ENCODE data around the gene INTS14.

The INTS14 gene

DNA sequence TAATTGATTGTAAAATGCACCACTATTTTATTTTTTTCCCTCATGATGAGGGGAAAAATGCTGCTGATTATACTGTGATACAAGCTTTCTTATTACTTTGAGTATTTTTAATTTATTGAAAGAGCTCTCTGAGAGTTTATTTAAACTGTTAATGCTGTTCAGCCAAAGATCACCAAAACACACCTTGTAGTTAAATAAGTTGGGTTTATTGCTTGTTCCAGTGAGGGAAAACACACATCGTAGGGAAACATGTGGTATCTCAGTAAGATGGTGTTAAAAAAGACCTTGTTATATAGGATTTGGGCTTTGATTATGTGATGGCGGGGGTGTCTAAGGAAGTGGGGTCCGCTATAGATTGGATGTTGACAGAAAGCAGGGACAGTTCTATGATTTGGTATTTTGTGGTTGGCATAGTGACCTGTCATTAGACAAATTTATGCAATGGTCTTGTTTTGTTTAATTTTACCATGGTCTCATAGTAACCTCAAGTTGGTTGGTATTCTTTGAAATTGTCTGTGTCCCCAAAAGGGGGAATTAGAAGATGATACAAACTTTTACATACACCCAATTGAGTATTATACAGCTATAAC lies 69.6 kb downstream of the INTS14 start:
- Histone ChIP-seq H3K27ac (no peak overlapping the region), H3K4me1 (no peaks in the 10 kb centered on the region), H3K9me3 (peaks cover 8% of the 10 kb centered on the region), H3K27me3 (no peaks in the 10 kb centered on the region), H3K4me2 (no peak overlapping the region), H3K9ac (no peak overlapping the region), H4K20me1 (peaks cover 100% of the 10 kb centered on the region), H3K36me3 (peaks cover 30% of the 10 kb centered on the region), H3K4me3 (no peak overlapping the region)
- no peak for TF ChIP-seq Cebpa-rat (IDR thresholded peaks at IDR 0.05)

- H3K27ac ChIP-seq, result no peak overlapping the region
- no peak for TF ChIP-seq Cebpa-rat (IDR thresholded peaks at IDR 0.05)
- H3K9ac ChIP-seq, result no peak overlapping the region
- no peak overlapping the region for H3K4me2 ChIP-seq
- H3K4me3 ChIP-seq, result no peak overlapping the region
- H3K36me3 ChIP-seq, result peaks cover 36% of the 10 kb centered on the region
- no peaks in the 10 kb centered on the region for H3K27me3 ChIP-seq
- H4K20me1 ChIP-seq, result peaks cover 100% of the 10 kb centered on the region
- H3K9me3 ChIP-seq, result peaks cover 8% of the 10 kb centered on the region
- H3K4me1 ChIP-seq, result no peaks in the 10 kb centered on the region
Observed at GRCh38 chr15:65540314-65540713, 70.6 kb downstream of the INTS14 start.

- TF ChIP-seq Cebpa-rat (IDR thresholded peaks at IDR 0.05), result no peak
- Histone ChIP-seq H4K20me1 (peaks cover 90% of the 10 kb centered on the region), H3K4me2 (no peak overlapping the region), H3K36me3 (peaks cover 45% of the 10 kb centered on the region), H3K27ac (no peak overlapping the region), H3K4me3 (no peak overlapping the region), H3K9ac (no peak overlapping the region), H3K27me3 (no peaks in the 10 kb centered on the region), H3K4me1 (peaks cover 28% of the 10 kb centered on the region), H3K9me3 (peaks cover 8% of the 10 kb centered on the region)
Observed at GRCh38 chr15:65535192-65535591, 75.7 kb downstream of the INTS14 start.

DNA sequence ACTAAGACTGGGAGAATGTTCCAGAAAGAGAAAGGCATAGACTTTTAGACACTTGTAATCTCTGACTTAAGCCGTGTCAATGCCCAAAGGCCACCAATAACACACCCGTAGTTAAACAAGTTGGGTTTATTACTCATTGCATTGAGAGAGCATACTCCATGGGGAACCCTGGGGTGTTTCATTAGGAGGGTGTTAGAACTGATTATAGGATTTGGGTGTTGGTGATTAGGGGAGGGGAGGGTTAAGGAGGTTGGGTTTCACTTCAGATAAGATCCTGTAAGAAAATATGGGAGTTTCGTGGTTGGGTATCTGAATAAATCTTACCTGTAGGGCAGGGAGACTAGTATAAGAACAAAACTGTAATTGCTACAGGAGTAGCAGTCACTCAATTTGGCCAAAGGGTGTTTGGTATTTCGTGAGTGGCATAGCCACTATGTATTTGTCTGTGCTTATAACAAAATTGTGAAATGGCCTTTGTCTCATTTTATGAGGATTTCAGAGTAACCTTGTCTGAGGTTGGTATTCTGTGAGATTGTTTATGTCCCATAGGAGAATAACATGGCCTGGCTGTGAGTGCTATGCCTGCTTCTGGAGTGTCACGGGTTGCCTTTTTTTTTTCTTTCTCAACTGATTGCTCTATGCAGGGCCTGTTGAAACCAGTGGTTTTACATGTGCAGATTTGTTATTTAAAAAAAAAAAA lies 77.7 kb downstream of the INTS14 start:
- Histone ChIP-seq H3K4me3 (no peak overlapping the region), H3K9ac (no peak overlapping the region), H3K27ac (no peak overlapping the region)

DNA sequence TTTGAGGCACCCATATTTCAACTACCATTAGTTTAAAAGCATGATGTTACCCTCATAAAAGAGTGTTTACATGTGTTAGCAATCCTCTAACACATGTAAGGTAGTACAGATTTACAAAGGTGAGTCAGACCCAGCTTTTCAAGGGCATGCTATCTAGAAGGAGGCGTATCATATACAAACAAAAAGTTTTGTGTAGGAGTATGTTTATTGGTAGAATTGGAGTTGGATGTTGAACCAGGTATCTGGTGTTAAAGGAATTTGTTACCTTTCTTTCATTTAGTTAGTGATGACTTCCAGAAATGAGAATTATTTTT lies 78.2 kb downstream of the INTS14 start:
- Histone ChIP-seq H4K20me1 (peaks cover 65% of the 10 kb centered on the region), H3K36me3 (peaks cover 37% of the 10 kb centered on the region), H3K9me3 (peaks cover 8% of the 10 kb centered on the region), H3K27ac (no peak overlapping the region), H3K4me3 (no peak overlapping the region), H3K4me1 (peaks cover 35% of the 10 kb centered on the region), H3K9ac (no peak overlapping the region), H3K4me2 (peak overlapping the region; percentile 90), H3K27me3 (no peaks in the 10 kb centered on the region)
- TF ChIP-seq Cebpa-rat (IDR thresholded peaks at IDR 0.05), result no peak

More for the DNA sequence above, 77.7 kb downstream of the INTS14 start:
- H4K20me1 ChIP-seq, result peaks cover 70% of the 10 kb centered on the region
- peak overlapping the region; percentile 90 for H3K4me2 ChIP-seq
- TF ChIP-seq Cebpa-rat (IDR thresholded peaks at IDR 0.05), result no peak
- H3K9me3 ChIP-seq, result peaks cover 8% of the 10 kb centered on the region
- H3K4me1 ChIP-seq, result peaks cover 35% of the 10 kb centered on the region
- H3K36me3 ChIP-seq, result peaks cover 39% of the 10 kb centered on the region
- no peaks in the 10 kb centered on the region for H3K27me3 ChIP-seq

DNA sequence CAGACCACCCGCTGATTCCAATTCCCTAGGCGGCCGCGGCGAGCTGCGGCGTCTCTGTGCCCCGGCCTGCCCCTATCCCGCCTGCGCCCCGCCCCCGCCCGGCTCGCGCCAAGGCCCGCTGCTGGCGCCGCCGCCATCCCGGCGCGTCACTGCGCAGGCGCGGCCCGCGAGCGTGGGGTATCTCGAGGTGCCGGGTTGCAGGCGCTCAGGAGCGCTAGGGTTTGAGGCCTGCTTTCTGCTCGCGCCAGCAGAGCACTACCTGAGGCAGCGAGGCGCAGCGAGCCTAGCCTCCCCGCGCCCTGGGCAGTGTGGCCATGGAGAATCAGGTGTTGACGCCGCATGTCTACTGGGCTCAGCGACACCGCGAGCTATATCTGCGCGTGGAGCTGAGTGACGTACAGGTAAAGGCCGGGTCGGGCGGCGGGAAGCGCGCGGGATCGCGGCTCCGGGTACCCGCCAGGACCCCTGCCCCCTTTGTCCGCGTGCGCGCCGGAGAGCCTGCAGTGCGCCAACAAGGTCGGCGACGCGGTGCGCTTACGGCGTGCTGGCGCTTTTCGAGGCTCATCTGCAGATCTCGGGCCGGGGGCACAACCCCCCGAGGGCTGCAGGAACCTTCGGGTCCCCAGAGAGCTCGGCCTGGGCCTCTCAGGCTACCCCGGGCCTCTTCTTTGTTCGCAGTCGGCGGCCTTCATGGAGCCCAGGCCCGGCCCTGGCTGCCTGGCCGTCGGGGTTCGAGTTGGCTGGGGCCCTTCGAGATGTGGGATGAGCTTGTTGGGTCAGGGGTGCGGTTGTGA lies 80.4 kb downstream of the INTS14 start, which contains the start of gene HACD3:
Gene HACD3 (plus strand): TSS at position 146 of the 794 bp plus-strand sequence. CDS start 169 bp downstream, at position 315.
- Histone ChIP-seq H3K36me3 (peaks cover 16% of the 10 kb centered on the region), H3K4me1 (peaks cover 35% of the 10 kb centered on the region), H3K4me2 (peak within 1 kb of the TSS; percentile 90), H3K27me3 (no peaks in the 10 kb centered on the region), H3K4me3 (peak within 1 kb of the TSS; percentile 90), H3K9me3 (no peaks in the 10 kb centered on the region), H3K9ac (peak within 1 kb of the TSS; percentile 93), H3K27ac (peak within 1 kb of the TSS; percentile 95), H4K20me1 (peaks cover 43% of the 10 kb centered on the region)
- TF ChIP-seq Cebpa-rat (IDR thresholded peaks at IDR 0.05), result no peak

GRCh38 chr15:65529762-65530317 lies 81.1 kb downstream of the INTS14 start:
- H4K20me1 ChIP-seq, result peaks cover 36% of the 10 kb centered on the region
- peak overlapping the region; percentile 90 for H3K4me3 ChIP-seq

More at GRCh38 chr15:65529762-65530317, 81.1 kb downstream of the INTS14 start:
- Histone ChIP-seq H3K36me3 (peaks cover 9% of the 10 kb centered on the region), H3K9ac (peak overlapping the region; percentile 93), H3K27ac (peak overlapping the region; percentile 95), H3K27me3 (no peaks in the 10 kb centered on the region), H3K9me3 (no peaks in the 10 kb centered on the region), H3K4me2 (peak overlapping the region; percentile 90), H3K4me1 (peaks cover 35% of the 10 kb centered on the region)
- TF ChIP-seq Cebpa-rat (IDR thresholded peaks at IDR 0.05), result no peak
